Measurements from ENCODE around the gene YBX3.

Gene YBX3

DNA sequence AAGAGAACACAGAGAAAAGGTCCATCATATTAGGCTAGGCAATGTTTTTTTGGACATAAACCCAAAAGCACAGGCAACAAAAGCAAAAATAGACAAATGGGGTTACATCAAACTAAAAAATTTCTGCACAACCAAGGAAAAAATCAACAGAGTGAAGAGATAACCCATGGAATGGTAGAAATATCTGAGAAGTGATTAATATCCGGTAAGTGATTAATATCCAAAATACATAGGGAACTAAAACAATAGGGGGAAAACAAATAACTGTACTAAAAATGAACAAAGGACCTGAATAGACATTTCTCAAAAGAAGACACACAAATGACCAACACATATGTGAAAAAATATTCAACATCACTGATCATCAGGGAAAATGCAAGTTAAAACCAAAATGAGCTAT lies 53.6 kb downstream of the YBX3 start:
- DNase-seq (ENCODE audit: low spot score): no peak

DNA sequence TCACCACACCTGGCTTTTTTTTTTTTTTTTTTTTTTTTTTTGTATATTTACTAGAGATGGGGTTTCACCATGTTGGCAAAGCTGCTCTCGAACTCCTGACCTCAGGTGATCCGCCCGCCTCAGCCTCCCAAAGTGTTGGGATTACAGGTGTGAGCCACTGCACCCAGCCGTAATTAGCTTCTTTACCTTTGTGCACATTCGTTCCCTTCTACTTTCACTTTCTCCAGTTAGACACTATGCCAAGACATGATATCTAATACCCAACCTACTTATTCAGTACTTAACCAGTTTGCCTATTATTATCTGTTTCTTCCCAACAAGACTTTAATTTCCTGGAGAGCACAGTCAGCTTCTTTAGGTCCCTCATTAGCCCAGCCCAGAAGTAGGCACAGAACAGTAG lies 54.6 kb downstream of the YBX3 start:
- no peak for DNase-seq (ENCODE audit: low spot score)

DNA sequence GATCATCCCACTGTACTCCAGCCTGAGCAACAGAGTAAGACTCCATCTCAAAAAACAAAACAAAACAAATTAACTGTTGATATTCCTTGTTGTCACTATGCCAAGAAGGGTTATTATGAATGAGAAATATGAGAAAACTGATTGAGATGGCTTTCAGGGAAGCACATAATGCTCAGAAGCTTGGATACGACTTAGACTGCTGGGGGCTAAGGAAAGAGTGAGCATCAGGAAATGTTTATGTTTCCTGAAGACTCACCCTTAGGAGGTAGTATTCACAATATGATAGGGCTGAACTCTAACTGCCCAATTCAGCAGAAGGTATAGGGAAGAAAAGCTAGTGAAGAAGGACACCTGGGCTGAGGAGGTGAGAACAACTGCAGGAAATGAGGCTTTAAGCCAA lies 55.5 kb downstream of the YBX3 start:
- DNase-seq (ENCODE audit: low spot score): no peak

- no peak for DNase-seq (ENCODE audit: low spot score)
Observed at GRCh38 chr12:10664499-10664898, 58.6 kb downstream of the YBX3 start.

GRCh38 chr12:10663869-10664268 lies 59.3 kb downstream of the YBX3 start:
- no peak for DNase-seq (ENCODE audit: low spot score)

DNA sequence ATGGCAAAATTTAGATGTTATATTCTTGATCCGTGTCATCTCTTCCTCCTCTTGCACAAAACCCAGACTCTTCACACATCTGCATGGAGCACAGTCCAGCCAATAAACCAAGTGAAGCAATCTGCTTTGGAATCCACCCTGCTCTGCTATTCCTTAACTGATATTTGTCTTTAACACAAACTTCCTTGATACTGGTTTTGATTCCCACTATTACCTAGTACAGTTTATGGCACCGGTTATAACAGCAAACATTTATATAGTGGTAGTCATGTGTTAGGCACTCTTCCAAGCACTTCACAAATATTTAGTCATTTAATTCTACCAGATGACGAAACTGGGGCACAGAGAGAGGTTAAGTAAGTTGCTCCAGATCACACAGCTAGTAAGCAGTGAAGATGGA lies 61.8 kb downstream of the YBX3 start:
- DNase-seq (ENCODE audit: low spot score): no peak

DNA sequence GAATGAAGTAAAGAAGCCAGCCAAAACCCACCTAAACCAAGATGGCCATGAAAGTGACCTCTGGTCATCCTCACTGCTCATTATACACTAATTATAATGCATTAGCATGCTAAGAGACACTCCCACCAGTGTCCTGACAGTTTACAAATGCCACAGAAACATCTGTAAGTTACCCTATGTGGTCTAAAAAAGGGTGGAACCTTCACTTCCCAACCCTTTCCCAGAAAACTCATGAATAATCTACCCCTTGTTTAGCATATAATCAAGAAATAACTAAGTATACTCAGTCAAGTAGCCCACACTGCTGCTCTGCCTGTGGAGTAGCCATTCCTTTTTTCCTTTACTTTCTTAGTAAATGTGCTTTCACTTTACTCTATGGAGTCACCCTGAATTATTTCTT lies 69.1 kb downstream of the YBX3 start:
- DNase-seq (ENCODE audit: low spot score): no peak

DNA sequence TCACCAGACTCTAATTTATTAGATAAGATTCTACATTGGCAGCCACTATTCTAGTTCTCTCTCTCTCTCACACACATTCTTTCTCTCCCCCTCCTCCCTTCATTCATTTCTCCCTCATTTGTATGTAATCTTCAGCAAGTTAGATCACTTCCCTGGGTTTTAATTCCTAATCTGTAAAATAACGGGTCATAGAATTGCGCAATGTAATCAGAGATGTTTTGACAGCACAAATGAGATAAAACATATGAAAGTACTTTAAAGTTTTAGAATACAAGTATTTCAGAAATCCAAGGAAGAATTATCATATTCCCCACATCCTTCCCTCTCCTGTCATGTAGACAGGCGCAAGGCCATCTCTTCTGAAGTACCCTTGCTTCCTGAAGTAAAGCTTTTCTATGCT lies 70.9 kb downstream of the YBX3 start:
- DNase-seq (ENCODE audit: low spot score): no peak

Data from CD4-positive, alpha-beta T cell treated with Interleukin-15 for 4 hours (primary cell).